SU-DHL-6 (cell line): ENCODE measurements around the gene RTL5.

Source experiments
- H2AFZ ChIP-seq: fragments of 200-600 bp; sonication (generic); 2 replicates; pipeline ENCODE4 v1.6.1; 2014; ENCODE audit warnings: low read depth, mild to moderate bottlenecking, moderate library complexity, mixed read lengths, antibody characterized with exemption, low read length; ENCODE audit not compliant: severe bottlenecking
- H3F3A ChIP-seq: fragments of 200-600 bp; shearing (Covaris generic); 2 replicates; pipeline ENCODE4 v1.6.0; 2016; ENCODE audit warnings: antibody characterized with exemption, mild to moderate bottlenecking; ENCODE audit not compliant: insufficient read depth
- H3K27ac ChIP-seq: fragments of 200-600 bp; sonication (generic); 2 replicates; pipeline ENCODE4 v1.5.1; 2016; ENCODE audit warnings: low read depth, mild to moderate bottlenecking, low read length, moderate library complexity, mixed read lengths
- H3K27me3 ChIP-seq: fragments of 200-600 bp; sonication (generic), shearing (Covaris generic); 2 replicates; pipeline ENCODE4 v1.6.0; 2014; ENCODE audit warnings: mild to moderate bottlenecking, low read length
- H3K36me3 ChIP-seq: fragments of 200-600 bp; sonication (generic); 2 replicates; pipeline ENCODE4 v1.6.1; 2014; ENCODE audit warnings: mild to moderate bottlenecking, low read length, mixed read lengths
- H3K4me2 ChIP-seq: fragments of 300-600, 200-600 bp; shearing (Covaris generic), sonication (generic); 2 replicates; pipeline ENCODE4 v1.6.0; 2014; ENCODE audit warnings: low read length, low read depth, mild to moderate bottlenecking; ENCODE audit not compliant: poor library complexity, severe bottlenecking
- H3K4me3 ChIP-seq: fragments of 200-600 bp; sonication (generic); 2 replicates; pipeline ENCODE4 v1.5.1; 2014; ENCODE audit warnings: antibody characterized with exemption, low read length, mild to moderate bottlenecking, mixed read lengths; ENCODE audit not compliant: insufficient read depth, poor library complexity, severe bottlenecking
- H3K79me2 ChIP-seq: fragments of 200-600 bp; sonication (generic); 2 replicates; pipeline ENCODE4 v1.6.1; 2014; ENCODE audit warnings: mild to moderate bottlenecking, low read length, moderate library complexity; ENCODE audit not compliant: insufficient read depth
- H3K9ac ChIP-seq: fragments of 200-600 bp; sonication (generic); 2 replicates; pipeline ENCODE4 v1.7.0; 2014; ENCODE audit warnings: mild to moderate bottlenecking, low read length
- H3K9me2 ChIP-seq: fragments of 200-600 bp; sonication (generic); replicated peaks from 2 replicates; pipeline ENCODE4 v1.6.1; 2014; ENCODE audit warnings: low read length; ENCODE audit not compliant: insufficient read depth
- H3K9me3 ChIP-seq: fragments of 200-600 bp; sonication (generic); 2 replicates; pipeline ENCODE4 v1.6.1; 2014; ENCODE audit warnings: low read length, mixed read lengths; ENCODE audit not compliant: insufficient read depth
- H4K20me1 ChIP-seq: fragments of 200-600 bp; sonication (generic); 2 replicates; pipeline ENCODE4 v1.6.1; 2014; ENCODE audit warnings: low read depth, mild to moderate bottlenecking, antibody characterized with exemption, low read length, moderate library complexity, mixed read lengths
- EZH2phosphoT487 ChIP-seq: fragments of 200-600 bp; sonication (generic), shearing (Covaris generic); conservative IDR thresholded peaks from 2 replicates; pipeline ENCODE4 v1.6.1; 2018; ENCODE audit warnings: mild to moderate bottlenecking, antibody characterized with exemption, low read length, moderate library complexity, mixed read lengths
- TF ChIP-seq, protein P1 (sequence below): fragments of 200-600 bp; sonication (generic); IDR thresholded peaks from one replicate; pipeline ENCODE4 v1.5.1; 2017; ENCODE audit warnings: antibody characterized with exemption, mild to moderate bottlenecking, low read length, moderate library complexity; ENCODE audit not compliant: insufficient read depth, poor library complexity, severe bottlenecking

The RTL5 gene

DNA sequence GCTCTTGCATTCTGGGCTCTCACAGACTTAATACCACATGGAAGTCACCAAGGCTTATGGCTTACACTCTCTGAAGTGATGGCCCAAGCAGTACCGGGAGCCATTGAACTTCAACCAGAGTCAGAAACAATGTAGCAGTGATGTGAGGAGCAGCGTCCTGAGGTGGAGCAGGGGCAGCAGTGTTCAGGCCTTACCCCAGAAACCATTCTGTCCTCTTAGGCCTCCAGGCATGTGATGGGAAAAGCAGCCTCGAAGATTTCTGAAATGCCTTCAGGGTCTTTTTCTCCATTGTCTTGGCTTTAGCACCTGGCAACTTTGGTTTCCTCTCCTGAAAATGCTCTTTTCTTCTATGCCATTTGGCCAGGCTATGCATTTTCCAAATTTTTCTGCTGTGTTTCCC lies 27.1 kb upstream of the RTL5 start:
- no peaks in the 10 kb centered on the region for H3K9me3 ChIP-seq
- no peaks in the 10 kb centered on the region for H3K36me3 ChIP-seq
- no peak overlapping the region for H2AFZ ChIP-seq
- no peak overlapping the region for H3K4me2 ChIP-seq
- no peak overlapping the region for H3K9ac ChIP-seq
- no peak overlapping the region for H3K27ac ChIP-seq
- H3K27me3 ChIP-seq: no peaks in the 10 kb centered on the region
- no peak overlapping the region for H3K4me3 ChIP-seq
- no peak for TF ChIP-seq EZH2phosphoT487
- TF ChIP-seq, protein P1, sequence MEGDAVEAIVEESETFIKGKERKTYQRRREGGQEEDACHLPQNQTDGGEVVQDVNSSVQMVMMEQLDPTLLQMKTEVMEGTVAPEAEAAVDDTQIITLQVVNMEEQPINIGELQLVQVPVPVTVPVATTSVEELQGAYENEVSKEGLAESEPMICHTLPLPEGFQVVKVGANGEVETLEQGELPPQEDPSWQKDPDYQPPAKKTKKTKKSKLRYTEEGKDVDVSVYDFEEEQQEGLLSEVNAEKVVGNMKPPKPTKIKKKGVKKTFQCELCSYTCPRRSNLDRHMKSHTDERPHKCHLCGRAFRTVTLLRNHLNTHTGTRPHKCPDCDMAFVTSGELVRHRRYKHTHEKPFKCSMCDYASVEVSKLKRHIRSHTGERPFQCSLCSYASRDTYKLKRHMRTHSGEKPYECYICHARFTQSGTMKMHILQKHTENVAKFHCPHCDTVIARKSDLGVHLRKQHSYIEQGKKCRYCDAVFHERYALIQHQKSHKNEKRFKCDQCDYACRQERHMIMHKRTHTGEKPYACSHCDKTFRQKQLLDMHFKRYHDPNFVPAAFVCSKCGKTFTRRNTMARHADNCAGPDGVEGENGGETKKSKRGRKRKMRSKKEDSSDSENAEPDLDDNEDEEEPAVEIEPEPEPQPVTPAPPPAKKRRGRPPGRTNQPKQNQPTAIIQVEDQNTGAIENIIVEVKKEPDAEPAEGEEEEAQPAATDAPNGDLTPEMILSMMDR: no peak
- H3K9me2 ChIP-seq: no peaks in the 10 kb centered on the region
- no peaks in the 10 kb centered on the region for H3F3A ChIP-seq
- no peaks in the 10 kb centered on the region for H3K79me2 ChIP-seq
- H4K20me1 ChIP-seq: no peaks in the 10 kb centered on the region

DNA sequence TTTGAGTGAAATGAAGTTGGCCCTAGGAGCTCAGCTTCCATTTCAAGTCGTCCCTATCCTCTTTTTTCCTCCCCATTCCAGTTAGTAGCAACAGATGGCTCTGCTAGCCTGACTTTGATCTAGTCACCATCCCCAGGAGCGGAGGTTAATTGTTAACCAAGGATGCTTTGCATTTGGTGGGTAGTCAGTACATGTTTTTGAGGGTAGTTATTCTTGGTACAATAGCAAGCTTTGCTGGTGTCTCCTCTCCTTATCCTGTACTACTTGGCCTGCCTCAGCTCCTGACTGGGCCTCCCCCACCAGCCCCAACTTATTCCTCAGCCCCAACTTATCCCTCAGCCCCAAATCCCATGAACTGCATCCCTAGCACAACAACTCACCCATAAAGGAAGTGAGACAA lies 14.8 kb upstream of the RTL5 start:
- Histone ChIP-seq H3F3A (no peaks in the 10 kb centered on the region), H3K27ac (no peak overlapping the region), H3K27me3 (no peaks in the 10 kb centered on the region), H3K9me2 (no peaks in the 10 kb centered on the region), H3K4me2 (no peak overlapping the region), H2AFZ (no peak overlapping the region), H3K79me2 (no peaks in the 10 kb centered on the region), H3K36me3 (no peaks in the 10 kb centered on the region), H3K9me3 (no peaks in the 10 kb centered on the region), H3K4me3 (no peak overlapping the region), H4K20me1 (no peaks in the 10 kb centered on the region), H3K9ac (no peak overlapping the region)
- TF ChIP-seq EZH2phosphoT487: no peak
- TF ChIP-seq, protein P1: no peak

DNA sequence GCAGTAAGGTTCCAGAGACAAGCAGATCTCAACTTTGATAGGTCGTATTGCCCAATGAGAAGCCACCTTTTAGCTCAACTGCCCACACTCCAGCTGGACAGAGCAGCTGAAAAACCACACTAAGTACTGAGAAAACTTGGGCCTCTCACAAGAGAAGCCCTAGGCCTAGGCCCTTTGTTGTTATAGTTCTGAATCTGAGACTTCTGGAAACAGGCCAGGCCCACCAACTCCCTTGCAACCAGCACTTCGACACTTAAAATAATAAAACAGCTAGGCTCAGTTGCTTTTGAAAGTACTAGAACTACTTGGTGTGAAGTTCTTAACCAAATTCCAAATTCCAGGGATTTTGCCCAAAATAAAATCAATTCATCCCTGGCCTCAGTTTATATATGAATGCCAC lies 13.5 kb upstream of the RTL5 start:
- Histone ChIP-seq H2AFZ (no peak overlapping the region), H4K20me1 (no peaks in the 10 kb centered on the region), H3K9me3 (no peaks in the 10 kb centered on the region), H3K27me3 (no peaks in the 10 kb centered on the region), H3K4me3 (no peak overlapping the region), H3F3A (no peaks in the 10 kb centered on the region), H3K27ac (no peak overlapping the region), H3K9me2 (no peaks in the 10 kb centered on the region), H3K36me3 (no peaks in the 10 kb centered on the region), H3K9ac (no peak overlapping the region), H3K79me2 (no peaks in the 10 kb centered on the region), H3K4me2 (no peak overlapping the region)
- TF ChIP-seq, protein P1: no peak
- TF ChIP-seq EZH2phosphoT487: no peak

DNA sequence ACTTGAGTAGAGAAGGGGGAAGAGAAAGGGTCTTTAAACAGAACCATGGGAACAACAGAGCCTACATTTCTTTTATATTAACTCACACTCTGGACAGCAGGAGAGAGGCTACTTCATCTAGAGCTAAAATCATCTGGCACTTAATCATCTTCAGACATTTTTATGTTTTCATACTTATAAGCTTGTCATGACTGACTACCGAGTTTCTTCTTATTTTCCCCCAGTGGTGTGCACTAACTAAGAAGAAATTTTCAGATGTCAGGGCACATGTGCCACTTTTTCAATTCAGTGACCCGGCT lies 11.8 kb upstream of the RTL5 start:
- Histone ChIP-seq H4K20me1 (no peaks in the 10 kb centered on the region), H3K9me2 (no peaks in the 10 kb centered on the region), H3K4me2 (no peak overlapping the region), H3K4me3 (no peak overlapping the region), H2AFZ (no peak overlapping the region), H3K36me3 (no peaks in the 10 kb centered on the region), H3K9ac (no peak overlapping the region), H3K9me3 (no peaks in the 10 kb centered on the region), H3K27ac (no peak overlapping the region), H3K27me3 (no peaks in the 10 kb centered on the region), H3K79me2 (no peaks in the 10 kb centered on the region), H3F3A (no peaks in the 10 kb centered on the region)
- TF ChIP-seq, protein P1: no peak
- TF ChIP-seq EZH2phosphoT487: no peak
